ENCODE measurements around the gene TESK2. TPM values are rescaled to one million over a fixed set of nuclear protein-coding genes. Genes with fewer than 3 reads are reported as not detected.

The TESK2 gene
- total and polyA plus RNA-seq, 4 donors, result 1.8 to 8.7 (median 3.6) TPM

GRCh38 chr1:45348966-45349677, 141.8 kb downstream of the TESK2 start:
- H3K4me1 ChIP-seq (ENCODE audit: control insufficient read depth in 5 of 5, insufficient read depth in 5 of 5, low read length in 5 of 5), result peaks cover 0 to 12% (median 11%) of the 10 kb centered on the region in 5 donors
- DNase-seq, result peak in 1 of 3 donors; percentile 25
- H3K27me3 ChIP-seq (ENCODE audit: control insufficient read depth in 3 of 3, insufficient read depth in 3 of 3, low read length in 2 of 3), result no peaks in the 10 kb centered on the region
- 44 to 64% methylated on average over 3 of the region's 3 CpGs for WGBS, 2 donors
- no peak for TF ChIP-seq CTCF (IDR thresholded peaks at IDR 0.05; ENCODE audit: control extremely low read depth, extremely low read depth)
- no peak overlapping the region for H3K4me3 ChIP-seq
- no peaks in the 10 kb centered on the region for H3K9me3 ChIP-seq (ENCODE audit: control insufficient read depth in 4 of 4, insufficient read depth in 3 of 4, low read length in 3 of 4)
- peak; percentile 41 for ATAC-seq (ENCODE audit: insufficient read depth, low FRiP score)
- peaks cover 0 to 12% (median 2%) of the 10 kb centered on the region in 4 donors for H3K36me3 ChIP-seq (ENCODE audit: control insufficient read depth in 4 of 4, insufficient read depth in 4 of 4, low read length in 4 of 4)
- H3K27ac ChIP-seq (ENCODE audit: low read depth in 1 of 2, low read length in 1 of 2), result peak overlapping the region; percentile 67 to 68
- no peak overlapping the region for H3K9ac ChIP-seq (ENCODE audit: insufficient read depth in 1 of 2, low read length in 2 of 2)

DNA sequence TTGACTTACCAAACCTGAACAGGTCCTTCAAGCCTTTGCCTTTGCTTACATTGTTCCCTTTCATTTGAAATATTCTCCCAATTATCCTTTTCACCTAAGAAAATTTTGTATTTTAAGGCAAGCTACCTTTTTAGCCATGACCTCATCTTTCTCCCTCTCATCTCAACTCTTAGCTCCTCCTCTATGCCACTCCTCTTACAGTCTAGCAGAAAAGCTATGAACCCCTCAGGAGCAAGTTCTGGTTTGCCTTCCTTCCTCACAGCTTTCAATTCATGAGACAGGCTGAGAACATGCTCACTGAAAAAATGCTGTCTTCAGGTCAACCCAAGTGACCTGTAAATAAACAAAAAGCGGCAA, 142.4 kb downstream of the TESK2 start:
- WGBS, 2 donors, result 29 to 61% methylated on average over 1 of the region's 1 CpG
- no peaks in the 10 kb centered on the region for H3K27me3 ChIP-seq (ENCODE audit: control insufficient read depth in 3 of 3, insufficient read depth in 3 of 3, low read length in 2 of 3)
- no peaks in the 10 kb centered on the region for H3K9me3 ChIP-seq (ENCODE audit: control insufficient read depth in 4 of 4, insufficient read depth in 3 of 4, low read length in 3 of 4)
- H3K4me3 ChIP-seq, result no peak overlapping the region
- H3K9ac ChIP-seq (ENCODE audit: insufficient read depth in 1 of 2, low read length in 2 of 2), result no peak overlapping the region
- no peak for TF ChIP-seq CTCF (IDR thresholded peaks at IDR 0.05; ENCODE audit: control extremely low read depth, extremely low read depth)
- peak in 1 of 3 donors; percentile 11 for DNase-seq
- H3K4me1 ChIP-seq (ENCODE audit: control insufficient read depth in 5 of 5, insufficient read depth in 5 of 5, low read length in 5 of 5), result peaks cover 0 to 12% (median 11%) of the 10 kb centered on the region in 5 donors
- ATAC-seq (ENCODE audit: insufficient read depth, low FRiP score), result no peak
- H3K36me3 ChIP-seq (ENCODE audit: control insufficient read depth in 4 of 4, insufficient read depth in 4 of 4, low read length in 4 of 4), result peaks cover 0 to 14% (median 3%) of the 10 kb centered on the region in 4 donors
- peak overlapping the region; percentile 67 to 68 for H3K27ac ChIP-seq (ENCODE audit: low read depth in 1 of 2, low read length in 1 of 2)

- DNase-seq, result no peak
- H3K27ac ChIP-seq (ENCODE audit: low read depth in 1 of 2, low read length in 1 of 2), result peak overlapping the region in 1 of 2 donors; percentile 49
- no peak overlapping the region for H3K4me3 ChIP-seq
- no peaks in the 10 kb centered on the region for H3K27me3 ChIP-seq (ENCODE audit: control insufficient read depth in 3 of 3, insufficient read depth in 3 of 3, low read length in 2 of 3)
- peaks cover 0 to 12% (median 11%) of the 10 kb centered on the region in 5 donors for H3K4me1 ChIP-seq (ENCODE audit: control insufficient read depth in 5 of 5, insufficient read depth in 5 of 5, low read length in 5 of 5)
- H3K36me3 ChIP-seq (ENCODE audit: control insufficient read depth in 4 of 4, insufficient read depth in 4 of 4, low read length in 4 of 4), result peaks cover 0 to 20% (median 5%) of the 10 kb centered on the region in 4 donors
- no peak for ATAC-seq (ENCODE audit: insufficient read depth, low FRiP score)
- no peak overlapping the region for H3K9ac ChIP-seq (ENCODE audit: insufficient read depth in 1 of 2, low read length in 2 of 2)
- 95 to 97% methylated on average over 2 of the region's 2 CpGs for WGBS, 2 donors
- no peak for TF ChIP-seq CTCF (IDR thresholded peaks at IDR 0.05; ENCODE audit: control extremely low read depth, extremely low read depth)
- no peaks in the 10 kb centered on the region for H3K9me3 ChIP-seq (ENCODE audit: control insufficient read depth in 4 of 4, insufficient read depth in 3 of 4, low read length in 3 of 4)
These were observed 142.9 kb downstream of the TESK2 start for GRCh38 chr1:45348020-45348419.

Data from lung (tissue), 12 donors.